Measurements from ENCODE around the gene ZCCHC24. TPM values are rescaled to one million over a fixed set of nuclear protein-coding genes. Genes with fewer than 3 reads are reported as not detected.

The ZCCHC24 gene
- total RNA-seq, 1 donor from 2014 or later, result 31.8 TPM

DNA sequence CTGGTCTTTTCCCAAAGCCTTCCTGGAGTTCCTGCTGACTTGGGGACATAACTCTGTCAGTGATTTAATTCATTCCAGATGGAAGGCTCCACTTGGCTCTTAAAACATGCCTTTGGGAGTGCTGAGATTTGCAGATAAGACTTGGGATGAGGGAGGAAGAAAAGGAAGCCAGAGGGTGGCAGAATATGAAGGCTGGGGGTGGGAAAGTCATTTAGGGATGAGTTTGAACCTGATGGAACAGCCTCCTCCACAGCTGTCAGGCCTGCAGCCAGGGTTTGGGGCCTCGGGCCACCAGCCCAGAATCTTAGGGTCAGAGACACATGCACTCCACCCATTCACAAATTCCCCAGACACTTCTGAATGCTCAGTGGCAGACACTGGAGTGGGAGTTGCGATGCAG lies 38.5 kb upstream of the ZCCHC24 start:
- no peaks in the 10 kb centered on the region for H3K36me3 Mint-ChIP-seq
- no peaks in the 10 kb centered on the region for H3K27me3 Mint-ChIP-seq (ENCODE audit: low read depth)
- TF ChIP-seq, protein P1, sequence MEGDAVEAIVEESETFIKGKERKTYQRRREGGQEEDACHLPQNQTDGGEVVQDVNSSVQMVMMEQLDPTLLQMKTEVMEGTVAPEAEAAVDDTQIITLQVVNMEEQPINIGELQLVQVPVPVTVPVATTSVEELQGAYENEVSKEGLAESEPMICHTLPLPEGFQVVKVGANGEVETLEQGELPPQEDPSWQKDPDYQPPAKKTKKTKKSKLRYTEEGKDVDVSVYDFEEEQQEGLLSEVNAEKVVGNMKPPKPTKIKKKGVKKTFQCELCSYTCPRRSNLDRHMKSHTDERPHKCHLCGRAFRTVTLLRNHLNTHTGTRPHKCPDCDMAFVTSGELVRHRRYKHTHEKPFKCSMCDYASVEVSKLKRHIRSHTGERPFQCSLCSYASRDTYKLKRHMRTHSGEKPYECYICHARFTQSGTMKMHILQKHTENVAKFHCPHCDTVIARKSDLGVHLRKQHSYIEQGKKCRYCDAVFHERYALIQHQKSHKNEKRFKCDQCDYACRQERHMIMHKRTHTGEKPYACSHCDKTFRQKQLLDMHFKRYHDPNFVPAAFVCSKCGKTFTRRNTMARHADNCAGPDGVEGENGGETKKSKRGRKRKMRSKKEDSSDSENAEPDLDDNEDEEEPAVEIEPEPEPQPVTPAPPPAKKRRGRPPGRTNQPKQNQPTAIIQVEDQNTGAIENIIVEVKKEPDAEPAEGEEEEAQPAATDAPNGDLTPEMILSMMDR (IDR thresholded peaks at IDR 0.05; ENCODE audit: unreplicated experiment), result no peak
- peaks cover 11% of the 10 kb centered on the region for H3K9me3 Mint-ChIP-seq
- no peak overlapping the region for H3K27ac Mint-ChIP-seq
- no peak for DNase-seq (ENCODE audit: low spot score in 2 of 2, unreplicated experiment in 2 of 2)
- peaks cover 16% of the 10 kb centered on the region for H3K4me1 Mint-ChIP-seq
- H3K4me3 Mint-ChIP-seq, result no peak overlapping the region

DNA sequence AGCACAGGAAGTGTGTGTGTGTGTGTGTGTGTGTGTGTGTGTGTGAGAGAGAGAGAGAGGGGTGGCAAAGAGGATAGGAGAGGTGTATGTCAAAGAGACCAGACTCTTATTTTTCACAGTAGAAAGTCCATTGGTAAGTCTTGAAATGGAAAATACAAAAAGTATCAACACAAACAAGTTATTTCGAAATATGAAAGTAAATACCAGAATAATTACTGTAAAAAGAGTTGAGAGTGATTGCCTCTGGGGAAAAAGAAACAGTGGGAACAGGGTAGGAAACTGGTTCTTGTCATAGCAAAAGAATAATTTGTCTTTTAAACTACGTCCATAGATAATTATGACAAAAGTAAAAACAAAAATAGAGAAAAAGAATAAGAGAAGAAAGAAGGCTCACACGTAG lies 37.9 kb upstream of the ZCCHC24 start:
- H3K27me3 Mint-ChIP-seq (ENCODE audit: low read depth), result no peaks in the 10 kb centered on the region
- H3K27ac Mint-ChIP-seq, result no peak overlapping the region
- H3K4me1 Mint-ChIP-seq, result peaks cover 13% of the 10 kb centered on the region
- no peaks in the 10 kb centered on the region for H3K36me3 Mint-ChIP-seq
- H3K4me3 Mint-ChIP-seq, result no peak overlapping the region
- peaks cover 11% of the 10 kb centered on the region for H3K9me3 Mint-ChIP-seq
- TF ChIP-seq, protein P1 (IDR thresholded peaks at IDR 0.05; ENCODE audit: unreplicated experiment), result no peak
- no peak for DNase-seq (ENCODE audit: low spot score in 2 of 2, unreplicated experiment in 2 of 2)

DNA sequence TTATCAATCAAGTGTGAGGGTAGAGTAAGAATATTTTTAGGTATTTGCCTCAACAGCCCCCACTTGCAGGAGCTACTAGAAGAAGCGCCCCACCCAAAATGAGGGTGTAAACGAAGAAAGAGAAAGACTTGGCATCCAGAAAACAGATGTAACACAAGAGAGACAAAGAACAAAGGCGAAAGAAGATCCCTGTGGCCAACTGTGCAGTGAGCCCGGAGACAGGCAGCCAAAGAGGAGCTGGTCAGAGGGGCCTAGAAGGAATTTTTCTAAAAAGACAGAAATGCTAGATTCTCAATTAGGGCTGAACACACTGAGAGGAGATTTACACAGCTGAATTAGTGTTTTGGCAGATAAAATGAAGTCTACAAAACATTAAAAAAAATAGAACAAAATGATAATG lies 37.3 kb upstream of the ZCCHC24 start:
- peaks cover 7% of the 10 kb centered on the region for H3K4me1 Mint-ChIP-seq
- no peak overlapping the region for H3K4me3 Mint-ChIP-seq
- H3K36me3 Mint-ChIP-seq, result no peaks in the 10 kb centered on the region
- TF ChIP-seq, protein P1 (IDR thresholded peaks at IDR 0.05; ENCODE audit: unreplicated experiment), result no peak
- no peak overlapping the region for H3K27ac Mint-ChIP-seq
- no peaks in the 10 kb centered on the region for H3K27me3 Mint-ChIP-seq (ENCODE audit: low read depth)
- no peak for DNase-seq (ENCODE audit: low spot score in 2 of 2, unreplicated experiment in 2 of 2)
- H3K9me3 Mint-ChIP-seq, result peaks cover 11% of the 10 kb centered on the region

DNA sequence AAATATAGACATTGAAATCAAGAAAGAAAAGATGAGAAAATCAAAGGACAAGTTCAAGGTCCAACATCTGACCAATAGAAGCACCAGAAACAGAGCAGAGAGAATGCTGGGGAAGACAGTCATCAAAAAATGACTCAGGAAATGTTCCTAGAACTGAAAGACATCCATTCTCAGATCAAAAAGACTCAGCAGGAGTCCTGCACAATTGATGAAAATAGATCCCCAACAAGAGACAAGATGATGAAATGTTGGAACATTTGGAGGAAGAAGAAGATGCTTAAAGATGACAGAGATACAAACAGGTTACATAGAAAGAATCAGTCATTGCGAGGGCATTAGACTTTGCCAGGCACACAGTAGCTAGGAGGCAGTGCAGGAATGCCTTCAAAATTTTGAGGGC lies 36.9 kb upstream of the ZCCHC24 start:
- peaks cover 6% of the 10 kb centered on the region for H3K4me1 Mint-ChIP-seq
- no peak overlapping the region for H3K27ac Mint-ChIP-seq
- no peaks in the 10 kb centered on the region for H3K36me3 Mint-ChIP-seq
- no peak for DNase-seq (ENCODE audit: low spot score in 2 of 2, unreplicated experiment in 2 of 2)
- TF ChIP-seq, protein P1 (IDR thresholded peaks at IDR 0.05; ENCODE audit: unreplicated experiment), result no peak
- H3K4me3 Mint-ChIP-seq, result no peak overlapping the region
- H3K27me3 Mint-ChIP-seq (ENCODE audit: low read depth), result no peaks in the 10 kb centered on the region
- H3K9me3 Mint-ChIP-seq, result peaks cover 11% of the 10 kb centered on the region

DNA sequence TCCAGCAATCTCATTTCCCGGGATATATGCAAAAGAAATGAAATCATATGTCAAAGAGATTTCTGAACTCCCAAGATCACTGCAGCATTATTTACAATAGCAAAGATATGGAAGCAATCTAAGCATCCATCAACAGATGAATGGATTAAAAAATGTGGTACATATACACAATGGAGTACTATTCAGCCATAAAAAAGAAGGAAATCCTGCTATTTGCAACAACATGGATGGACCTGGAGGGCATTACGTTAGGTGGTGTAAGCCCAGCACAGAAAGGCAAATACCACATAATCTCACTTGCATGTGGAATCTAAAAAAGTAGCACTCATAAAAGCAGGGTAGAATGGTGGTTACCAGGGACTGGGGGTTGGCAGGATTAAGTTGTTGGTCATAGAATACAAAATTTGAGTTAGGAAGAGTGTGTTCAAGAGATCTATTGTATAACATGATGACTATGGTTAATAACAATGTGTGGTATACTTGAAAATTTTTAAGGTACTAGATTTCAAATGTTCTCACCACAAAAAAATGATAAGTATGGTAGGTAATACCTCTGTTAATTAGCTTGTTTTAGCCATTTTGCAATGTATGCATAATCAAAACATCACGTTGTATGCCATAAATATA lies 34.0 kb upstream of the ZCCHC24 start:
- H3K27me3 Mint-ChIP-seq (ENCODE audit: low read depth), result peaks cover 7% of the 10 kb centered on the region

More for the DNA sequence above, 34.0 kb upstream of the ZCCHC24 start:
- TF ChIP-seq, protein P1 (IDR thresholded peaks at IDR 0.05; ENCODE audit: unreplicated experiment), result no peak
- Mint-ChIP-seq H3K4me3 (no peak overlapping the region), H3K36me3 (no peaks in the 10 kb centered on the region), H3K9me3 (peaks cover 11% of the 10 kb centered on the region), H3K4me1 (no peaks in the 10 kb centered on the region), H3K27ac (no peak overlapping the region)
- DNase-seq (ENCODE audit: low spot score in 2 of 2, unreplicated experiment in 2 of 2), result no peak
